ENCODE data around the gene NAA11.

Gene NAA11

GRCh38 chr4:79325864-79326328 is at the start of gene NAA11:
Gene NAA11 (minus strand): TSS chr4:79326061. CDS start chr4:79325877, 184 bp downstream.
- Histone ChIP-seq H3K9me3 (ENCODE audit: control insufficient read depth, insufficient read depth, low read length) (no peaks in the 10 kb centered on the region), H3K27me3 (ENCODE audit: control insufficient read depth, insufficient read depth, low read length) (no peaks in the 10 kb centered on the region), H3K4me1 (ENCODE audit: control insufficient read depth, insufficient read depth, low read length) (no peaks in the 10 kb centered on the region), H3K4me3 (ENCODE audit: low read depth, low read length) (no peak within 1 kb of the TSS), H3K36me3 (ENCODE audit: control insufficient read depth, insufficient read depth, low read length) (no peaks in the 10 kb centered on the region), H3K9ac (ENCODE audit: low read depth, low read length) (no peak within 1 kb of the TSS)

- no peaks in the 10 kb centered on the region for H3K36me3 ChIP-seq (ENCODE audit: control insufficient read depth, insufficient read depth, low read length)
- no peaks in the 10 kb centered on the region for H3K4me1 ChIP-seq (ENCODE audit: control insufficient read depth, insufficient read depth, low read length)
- no peak overlapping the region for H3K4me3 ChIP-seq (ENCODE audit: low read depth, low read length)
- H3K9ac ChIP-seq (ENCODE audit: low read depth, low read length), result no peak overlapping the region
- no peaks in the 10 kb centered on the region for H3K27me3 ChIP-seq (ENCODE audit: control insufficient read depth, insufficient read depth, low read length)
- no peaks in the 10 kb centered on the region for H3K9me3 ChIP-seq (ENCODE audit: control insufficient read depth, insufficient read depth, low read length)
Observed at GRCh38 chr4:79370026-79370425, 44.2 kb upstream of the NAA11 start.

DNA sequence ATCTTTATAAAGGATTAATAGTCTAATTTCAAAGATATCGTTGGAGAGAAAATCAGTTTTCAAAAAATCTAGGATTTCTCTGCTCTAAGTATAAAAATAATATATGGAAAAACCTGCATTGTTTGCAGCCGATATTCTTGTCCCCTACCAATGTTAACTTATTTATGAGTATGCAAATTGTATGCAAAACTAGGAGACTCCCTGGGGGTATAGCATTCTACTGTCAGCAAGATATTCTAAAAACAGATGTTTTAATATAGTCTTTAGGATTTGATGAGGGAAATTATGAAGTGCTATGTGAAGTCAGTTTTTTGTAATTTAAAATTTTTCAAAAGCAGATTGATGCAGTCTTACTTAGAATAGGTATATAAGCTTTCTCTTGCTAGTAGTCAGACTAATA is 41.2 kb upstream of the NAA11 start:
- no peak overlapping the region for H3K4me3 ChIP-seq (ENCODE audit: low read depth, low read length)
- no peaks in the 10 kb centered on the region for H3K4me1 ChIP-seq (ENCODE audit: control insufficient read depth, insufficient read depth, low read length)
- H3K36me3 ChIP-seq (ENCODE audit: control insufficient read depth, insufficient read depth, low read length), result no peaks in the 10 kb centered on the region
- no peaks in the 10 kb centered on the region for H3K27me3 ChIP-seq (ENCODE audit: control insufficient read depth, insufficient read depth, low read length)
- H3K9me3 ChIP-seq (ENCODE audit: control insufficient read depth, insufficient read depth, low read length), result no peaks in the 10 kb centered on the region
- H3K9ac ChIP-seq (ENCODE audit: low read depth, low read length), result no peak overlapping the region

DNA sequence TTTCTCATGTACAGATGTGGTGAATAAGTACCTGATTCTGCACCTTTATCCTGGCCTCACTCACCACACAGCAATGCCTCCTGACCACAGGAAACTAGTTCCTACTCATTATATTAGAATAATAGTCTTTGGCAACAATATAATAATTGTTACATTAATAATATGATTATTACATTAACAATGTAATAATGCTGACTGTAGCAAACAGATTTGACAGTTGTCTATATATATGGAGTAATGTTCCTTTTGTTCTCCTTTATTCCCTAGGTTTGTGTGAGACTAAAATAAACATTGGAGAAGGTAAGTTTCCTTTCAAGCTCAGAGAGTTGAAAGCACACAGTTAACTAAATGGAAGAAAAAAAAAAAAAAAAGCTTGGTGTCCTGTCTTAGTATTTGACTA is 40.6 kb upstream of the NAA11 start:
- Histone ChIP-seq H3K4me3 (ENCODE audit: low read depth, low read length) (no peak overlapping the region), H3K9ac (ENCODE audit: low read depth, low read length) (no peak overlapping the region), H3K9me3 (ENCODE audit: control insufficient read depth, insufficient read depth, low read length) (no peaks in the 10 kb centered on the region), H3K27me3 (ENCODE audit: control insufficient read depth, insufficient read depth, low read length) (no peaks in the 10 kb centered on the region), H3K4me1 (ENCODE audit: control insufficient read depth, insufficient read depth, low read length) (no peaks in the 10 kb centered on the region), H3K36me3 (ENCODE audit: control insufficient read depth, insufficient read depth, low read length) (no peaks in the 10 kb centered on the region)

DNA sequence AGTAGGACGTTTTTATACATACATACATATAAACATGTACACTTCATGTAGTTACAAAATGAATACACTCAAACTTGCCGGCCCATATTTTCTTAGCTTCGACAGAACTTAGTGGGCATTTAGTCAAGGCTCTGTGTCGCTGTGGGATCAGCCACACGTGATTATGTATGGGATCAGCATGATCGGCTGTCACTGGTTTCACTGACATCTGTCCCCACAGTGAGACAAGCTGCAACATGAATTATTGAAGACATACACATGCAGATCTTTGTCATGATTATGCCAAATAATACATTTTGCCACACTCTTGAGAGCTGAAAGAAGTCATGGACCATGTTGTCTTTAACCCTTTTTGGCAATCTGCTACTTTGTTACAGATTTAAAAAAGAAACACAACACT is 38.2 kb upstream of the NAA11 start:
- Histone ChIP-seq H3K27me3 (ENCODE audit: control insufficient read depth, insufficient read depth, low read length) (no peaks in the 10 kb centered on the region), H3K4me1 (ENCODE audit: control insufficient read depth, insufficient read depth, low read length) (no peaks in the 10 kb centered on the region), H3K9ac (ENCODE audit: low read depth, low read length) (no peak overlapping the region), H3K36me3 (ENCODE audit: control insufficient read depth, insufficient read depth, low read length) (no peaks in the 10 kb centered on the region), H3K4me3 (ENCODE audit: low read depth, low read length) (no peak overlapping the region), H3K9me3 (ENCODE audit: control insufficient read depth, insufficient read depth, low read length) (no peaks in the 10 kb centered on the region)

- Histone ChIP-seq H3K27me3 (ENCODE audit: control insufficient read depth, insufficient read depth, low read length) (no peaks in the 10 kb centered on the region), H3K4me3 (ENCODE audit: low read depth, low read length) (no peak overlapping the region), H3K9me3 (ENCODE audit: control insufficient read depth, insufficient read depth, low read length) (no peaks in the 10 kb centered on the region), H3K36me3 (ENCODE audit: control insufficient read depth, insufficient read depth, low read length) (no peaks in the 10 kb centered on the region), H3K9ac (ENCODE audit: low read depth, low read length) (no peak overlapping the region), H3K4me1 (ENCODE audit: control insufficient read depth, insufficient read depth, low read length) (no peaks in the 10 kb centered on the region)
Observed at GRCh38 chr4:79362626-79363025, 36.8 kb upstream of the NAA11 start.

DNA sequence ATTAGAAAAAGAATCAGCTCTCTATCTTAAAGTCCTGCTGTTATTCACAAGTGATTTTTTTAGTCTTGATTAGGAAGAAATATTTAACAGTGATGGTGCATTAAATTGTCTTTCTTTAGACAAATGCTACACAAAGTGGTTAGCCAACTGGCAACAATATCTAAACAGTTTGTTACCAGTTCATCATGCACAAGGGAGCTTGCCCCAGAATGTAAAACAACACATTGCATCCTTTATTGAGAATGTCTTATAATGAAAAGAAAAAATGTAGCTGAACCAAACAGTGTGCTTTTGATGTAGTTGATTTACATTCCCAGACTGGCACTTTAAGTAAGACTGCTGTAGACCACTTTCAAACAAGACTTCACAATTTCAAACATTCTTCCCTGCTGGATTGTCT is 34.1 kb upstream of the NAA11 start:
- Histone ChIP-seq H3K9me3 (ENCODE audit: control insufficient read depth, insufficient read depth, low read length) (no peaks in the 10 kb centered on the region), H3K4me1 (ENCODE audit: control insufficient read depth, insufficient read depth, low read length) (no peaks in the 10 kb centered on the region), H3K9ac (ENCODE audit: low read depth, low read length) (no peak overlapping the region), H3K27me3 (ENCODE audit: control insufficient read depth, insufficient read depth, low read length) (no peaks in the 10 kb centered on the region), H3K36me3 (ENCODE audit: control insufficient read depth, insufficient read depth, low read length) (no peaks in the 10 kb centered on the region), H3K4me3 (ENCODE audit: low read depth, low read length) (no peak overlapping the region)

GRCh38 chr4:79358438-79358837 is 32.6 kb upstream of the NAA11 start:
- Histone ChIP-seq H3K27me3 (ENCODE audit: control insufficient read depth, insufficient read depth, low read length) (no peaks in the 10 kb centered on the region), H3K9me3 (ENCODE audit: control insufficient read depth, insufficient read depth, low read length) (no peaks in the 10 kb centered on the region), H3K4me1 (ENCODE audit: control insufficient read depth, insufficient read depth, low read length) (no peaks in the 10 kb centered on the region), H3K36me3 (ENCODE audit: control insufficient read depth, insufficient read depth, low read length) (no peaks in the 10 kb centered on the region), H3K4me3 (ENCODE audit: low read depth, low read length) (no peak overlapping the region), H3K9ac (ENCODE audit: low read depth, low read length) (no peak overlapping the region)

GRCh38 chr4:79357365-79357764 is 31.5 kb upstream of the NAA11 start:
- H3K27me3 ChIP-seq (ENCODE audit: control insufficient read depth, insufficient read depth, low read length), result no peaks in the 10 kb centered on the region
- H3K4me3 ChIP-seq (ENCODE audit: low read depth, low read length), result no peak overlapping the region
- H3K9me3 ChIP-seq (ENCODE audit: control insufficient read depth, insufficient read depth, low read length), result no peaks in the 10 kb centered on the region
- H3K9ac ChIP-seq (ENCODE audit: low read depth, low read length), result no peak overlapping the region
- H3K4me1 ChIP-seq (ENCODE audit: control insufficient read depth, insufficient read depth, low read length), result no peaks in the 10 kb centered on the region
- H3K36me3 ChIP-seq (ENCODE audit: control insufficient read depth, insufficient read depth, low read length), result no peaks in the 10 kb centered on the region

GRCh38 chr4:79353075-79353474 is 27.2 kb upstream of the NAA11 start:
- no peaks in the 10 kb centered on the region for H3K27me3 ChIP-seq (ENCODE audit: control insufficient read depth, insufficient read depth, low read length)
- H3K9ac ChIP-seq (ENCODE audit: low read depth, low read length), result no peak overlapping the region
- H3K9me3 ChIP-seq (ENCODE audit: control insufficient read depth, insufficient read depth, low read length), result no peaks in the 10 kb centered on the region
- H3K4me1 ChIP-seq (ENCODE audit: control insufficient read depth, insufficient read depth, low read length), result no peaks in the 10 kb centered on the region
- no peak overlapping the region for H3K4me3 ChIP-seq (ENCODE audit: low read depth, low read length)
- H3K36me3 ChIP-seq (ENCODE audit: control insufficient read depth, insufficient read depth, low read length), result no peaks in the 10 kb centered on the region

- no peaks in the 10 kb centered on the region for H3K27me3 ChIP-seq (ENCODE audit: control insufficient read depth, insufficient read depth, low read length)
- no peak overlapping the region for H3K4me3 ChIP-seq (ENCODE audit: low read depth, low read length)
- H3K9ac ChIP-seq (ENCODE audit: low read depth, low read length), result no peak overlapping the region
- no peaks in the 10 kb centered on the region for H3K36me3 ChIP-seq (ENCODE audit: control insufficient read depth, insufficient read depth, low read length)
- H3K4me1 ChIP-seq (ENCODE audit: control insufficient read depth, insufficient read depth, low read length), result no peaks in the 10 kb centered on the region
- H3K9me3 ChIP-seq (ENCODE audit: control insufficient read depth, insufficient read depth, low read length), result no peaks in the 10 kb centered on the region
Observed at GRCh38 chr4:79348405-79348804, 22.5 kb upstream of the NAA11 start.

GRCh38 chr4:79341893-79342653 is 16.2 kb upstream of the NAA11 start:
- Histone ChIP-seq H3K9ac (ENCODE audit: low read depth, low read length) (no peak overlapping the region), H3K27me3 (ENCODE audit: control insufficient read depth, insufficient read depth, low read length) (no peaks in the 10 kb centered on the region), H3K4me3 (ENCODE audit: low read depth, low read length) (no peak overlapping the region), H3K9me3 (ENCODE audit: control insufficient read depth, insufficient read depth, low read length) (no peaks in the 10 kb centered on the region), H3K36me3 (ENCODE audit: control insufficient read depth, insufficient read depth, low read length) (no peaks in the 10 kb centered on the region), H3K4me1 (ENCODE audit: control insufficient read depth, insufficient read depth, low read length) (no peaks in the 10 kb centered on the region)

Data from iPS-15b (cell line).